NCI-H2196 treated with DMSO at 0.1 percent for 48 hours (cell line): ENCODE measurements around the gene FRMD4B.
"Not testable (repeated sequence)": the region's sequence is repeated elsewhere in the genome, so short reads cannot be mapped to it uniquely, and the experiment has no call there.

Source experiments
- DNase-seq: peaks from one replicate; lab custom pipeline; 2025; ENCODE audit not compliant: unreplicated experiment; lab: John Stamatoyannopoulos, UW

FRMD4B gene

DNA sequence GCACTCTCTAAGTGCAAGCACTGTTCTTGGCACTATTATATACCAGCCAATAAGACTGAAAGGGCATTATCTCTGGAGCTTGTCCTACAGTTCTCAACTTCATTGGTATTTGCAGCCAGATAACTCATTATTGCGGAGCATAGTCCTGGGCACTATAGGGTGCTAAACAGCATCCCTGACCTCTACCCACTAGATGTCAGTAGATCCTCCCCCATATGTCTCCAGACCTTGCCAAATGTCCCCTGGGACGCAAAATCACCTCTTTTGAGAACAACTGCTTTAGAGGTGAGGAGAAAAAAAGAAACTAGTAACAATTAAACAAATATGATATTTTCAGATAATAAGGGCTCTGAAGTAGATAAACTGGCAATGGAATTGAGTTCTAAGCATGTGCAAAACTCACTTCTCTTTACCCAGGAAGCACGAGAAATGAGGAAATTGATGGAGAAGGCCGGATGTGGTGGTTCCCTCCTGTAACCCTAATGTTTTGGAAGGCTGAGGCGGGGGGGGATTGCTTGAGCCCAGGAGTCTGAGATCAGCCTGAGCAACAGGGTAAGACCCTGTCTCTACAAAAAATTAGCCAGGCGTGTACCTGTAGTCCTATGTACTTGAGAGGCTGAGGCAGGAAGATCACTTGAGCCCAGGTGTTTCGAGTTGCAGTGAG is 61.4 kb downstream of the FRMD4B start:
- no peak for DNase-seq

DNA sequence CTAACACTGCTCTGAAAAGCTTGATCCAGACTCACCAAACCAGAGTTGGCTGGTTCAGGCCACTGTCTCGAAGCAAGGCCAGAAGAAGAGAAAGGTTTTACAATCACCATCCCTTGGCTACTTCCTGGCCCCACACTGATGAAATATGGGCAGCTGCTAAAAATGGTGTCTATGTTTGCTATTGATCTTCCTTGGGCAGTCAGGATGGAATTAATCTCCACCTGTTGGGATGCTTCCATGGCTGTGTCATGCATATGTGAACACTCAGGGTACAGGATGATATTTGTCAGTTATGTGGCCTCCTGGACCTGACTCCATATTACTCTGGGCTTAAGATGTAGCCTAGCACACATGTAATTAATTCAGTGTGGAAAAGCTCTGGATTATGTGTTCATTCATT is 61.9 kb downstream of the FRMD4B start:
- no peak for DNase-seq

DNA sequence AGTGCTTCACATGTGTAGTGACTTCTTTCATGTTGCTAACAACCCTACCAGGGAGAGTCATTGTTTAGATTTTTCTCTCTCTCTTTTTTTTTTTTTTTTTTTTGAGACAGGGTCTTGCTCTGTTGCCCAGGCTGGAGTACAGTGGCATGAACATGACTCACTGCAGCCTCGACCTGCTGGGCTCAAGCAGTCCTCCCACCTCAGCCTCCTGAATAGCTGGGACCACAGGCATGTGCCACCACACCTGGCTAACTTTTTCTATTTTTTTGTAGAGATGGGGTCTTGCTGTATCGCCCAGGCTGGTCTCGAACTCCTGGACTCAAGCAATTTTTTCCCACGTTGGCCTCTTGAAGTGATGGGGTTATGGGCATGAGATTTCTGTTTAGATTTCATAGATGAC is 63.4 kb downstream of the FRMD4B start:
- DNase-seq: not testable (repeated sequence)

DNA sequence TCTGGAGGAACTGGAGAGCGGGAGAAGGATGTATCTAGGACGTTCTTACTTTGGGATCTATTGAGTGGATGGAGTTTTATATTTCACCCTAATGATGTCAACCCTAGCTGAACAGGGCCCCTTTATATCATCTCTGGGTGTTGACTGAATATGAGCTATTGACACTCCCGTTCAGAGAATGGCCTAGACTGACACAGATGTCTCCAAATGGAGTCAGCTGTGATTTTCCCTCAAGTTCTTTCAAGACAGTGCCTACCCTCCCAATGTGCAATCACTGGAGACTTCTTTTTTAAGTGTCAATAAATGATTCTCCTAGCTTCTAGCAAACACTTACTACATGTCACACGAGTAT is 63.8 kb downstream of the FRMD4B start:
- DNase-seq: no peak

DNA sequence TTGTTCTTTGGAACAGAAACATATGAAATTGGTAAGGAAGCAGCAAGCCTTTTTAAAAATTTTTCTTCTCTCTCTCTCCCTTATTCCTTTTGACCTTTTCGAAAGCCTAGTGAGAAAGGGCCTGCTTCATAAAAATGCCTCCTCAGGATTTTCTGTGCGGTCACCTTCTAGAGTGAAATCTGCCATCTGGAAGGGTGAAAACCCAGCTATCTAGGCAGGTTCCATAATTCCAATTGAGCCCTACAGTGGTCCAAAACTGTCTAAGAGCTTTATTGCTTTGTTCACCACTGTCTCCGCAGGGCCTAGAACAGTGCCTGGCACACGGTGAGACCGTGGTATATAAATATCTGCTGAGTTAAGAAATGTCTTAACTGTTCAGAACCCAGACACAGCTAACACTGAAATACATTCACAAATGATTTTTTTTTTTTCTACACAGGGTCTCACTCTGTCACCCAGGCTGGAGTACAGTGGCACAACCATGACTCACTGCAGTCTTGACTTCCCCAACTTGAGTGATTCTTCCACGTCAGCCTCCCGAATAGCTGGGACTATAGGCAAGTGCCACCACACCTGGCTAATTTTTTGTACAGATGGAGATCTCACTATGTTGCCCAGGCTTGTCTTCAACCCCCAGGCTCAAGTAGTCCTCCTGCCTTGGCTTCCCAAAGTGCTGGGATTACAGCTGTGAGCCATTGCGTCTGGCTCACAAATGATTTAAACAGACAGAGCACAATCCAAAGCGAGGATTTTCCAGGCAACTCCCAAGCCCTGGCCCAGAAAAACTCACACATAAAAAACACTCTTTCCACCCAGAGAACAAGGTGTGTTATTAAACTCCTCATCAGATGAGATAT is 64.4 kb downstream of the FRMD4B start:
- no peak for DNase-seq

DNA sequence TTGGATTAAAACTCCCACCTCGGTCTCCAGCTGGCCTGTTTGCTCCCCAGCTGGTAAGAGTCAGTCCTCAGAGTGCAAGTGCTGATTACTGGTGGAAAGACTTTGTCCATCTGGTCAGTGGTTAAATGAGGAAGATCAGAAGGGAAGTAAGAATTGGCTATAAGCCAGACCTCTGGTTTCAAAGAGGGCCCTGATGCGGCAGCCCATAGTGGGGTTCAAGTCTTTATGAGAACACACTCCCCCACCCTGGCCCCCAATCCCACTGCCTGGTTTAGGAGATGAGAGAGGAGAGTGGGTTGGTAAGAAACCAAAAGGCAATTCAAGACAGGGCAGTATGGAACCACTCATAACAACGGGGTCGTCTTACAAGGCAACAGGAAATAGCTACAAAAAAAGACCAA is 65.0 kb downstream of the FRMD4B start:
- no peak for DNase-seq

DNA sequence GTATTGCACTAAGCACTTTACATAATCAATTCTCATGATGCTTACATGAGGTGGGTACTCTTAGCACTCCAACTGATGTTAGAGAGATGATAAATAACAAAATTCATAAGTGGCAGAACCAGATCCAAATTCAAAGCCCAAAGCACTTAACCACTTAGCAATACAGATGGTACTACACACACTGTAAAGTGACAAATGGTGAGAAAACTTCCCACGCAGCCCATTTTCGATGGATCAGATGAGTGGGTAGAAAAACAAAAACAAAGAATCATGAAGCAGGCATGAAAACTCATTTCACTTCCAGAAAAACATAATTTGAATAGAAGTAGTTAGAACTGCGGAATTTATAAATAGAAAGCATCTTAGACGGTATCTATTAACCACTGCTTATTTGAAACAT is 66.2 kb downstream of the FRMD4B start:
- DNase-seq: no peak

DNA sequence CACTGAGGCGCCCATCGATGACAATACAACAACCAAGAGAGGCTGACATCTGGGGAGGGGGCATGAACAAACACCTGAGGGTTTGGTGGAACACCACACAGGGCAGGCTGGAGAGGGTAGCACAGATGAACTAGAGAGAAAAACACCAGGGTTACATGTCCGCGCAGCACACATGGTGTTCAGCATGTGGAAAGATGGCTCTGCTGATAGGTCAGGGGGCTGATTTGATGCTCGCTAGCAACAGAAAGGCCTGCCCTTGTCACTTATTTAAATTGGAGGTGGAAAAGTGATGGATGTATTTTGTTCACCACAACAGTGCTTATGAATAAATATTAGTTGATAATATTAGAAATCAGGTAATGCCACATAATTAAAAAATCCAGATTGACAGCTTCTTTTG is 67.5 kb downstream of the FRMD4B start:
- no peak for DNase-seq

DNA sequence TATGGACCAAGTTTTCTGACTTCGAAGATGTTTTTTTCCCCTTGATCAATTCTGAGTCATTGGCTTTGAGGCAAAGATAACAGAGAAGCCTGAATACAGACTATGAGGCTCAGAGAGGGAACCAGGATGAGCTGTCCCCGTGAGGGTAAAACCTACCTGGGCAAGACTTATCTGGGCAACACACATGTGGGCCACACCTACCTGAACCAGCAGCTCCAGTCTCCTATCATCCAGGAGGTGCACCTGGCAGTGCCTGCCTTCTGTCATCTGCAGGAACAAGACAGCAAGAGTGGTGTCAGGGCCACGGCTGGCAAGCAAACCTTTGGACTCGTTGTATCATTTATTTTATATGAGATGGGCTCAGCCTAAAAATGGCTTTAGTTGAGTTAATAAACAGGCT is 72.6 kb downstream of the FRMD4B start:
- DNase-seq: no peak

DNA sequence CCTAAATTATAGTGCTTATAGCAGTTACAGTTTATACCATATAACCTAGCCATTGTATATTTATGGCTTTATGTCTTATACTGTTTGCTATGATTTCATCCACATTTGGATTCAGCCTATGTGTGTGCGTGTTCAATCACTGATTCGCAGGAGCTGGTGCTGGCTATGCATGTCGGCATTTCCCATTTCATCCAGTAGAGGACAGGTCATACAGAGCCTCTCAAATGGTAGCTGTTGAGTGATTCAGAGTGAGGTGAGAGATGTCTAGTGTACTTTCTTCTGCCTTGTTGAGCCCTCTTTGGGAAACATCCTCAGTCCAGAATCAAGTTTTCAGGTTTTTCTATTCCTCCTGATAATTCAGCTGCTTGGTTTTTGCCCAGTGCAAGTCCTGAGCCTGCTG is 76.1 kb downstream of the FRMD4B start:
- DNase-seq: no peak

DNA sequence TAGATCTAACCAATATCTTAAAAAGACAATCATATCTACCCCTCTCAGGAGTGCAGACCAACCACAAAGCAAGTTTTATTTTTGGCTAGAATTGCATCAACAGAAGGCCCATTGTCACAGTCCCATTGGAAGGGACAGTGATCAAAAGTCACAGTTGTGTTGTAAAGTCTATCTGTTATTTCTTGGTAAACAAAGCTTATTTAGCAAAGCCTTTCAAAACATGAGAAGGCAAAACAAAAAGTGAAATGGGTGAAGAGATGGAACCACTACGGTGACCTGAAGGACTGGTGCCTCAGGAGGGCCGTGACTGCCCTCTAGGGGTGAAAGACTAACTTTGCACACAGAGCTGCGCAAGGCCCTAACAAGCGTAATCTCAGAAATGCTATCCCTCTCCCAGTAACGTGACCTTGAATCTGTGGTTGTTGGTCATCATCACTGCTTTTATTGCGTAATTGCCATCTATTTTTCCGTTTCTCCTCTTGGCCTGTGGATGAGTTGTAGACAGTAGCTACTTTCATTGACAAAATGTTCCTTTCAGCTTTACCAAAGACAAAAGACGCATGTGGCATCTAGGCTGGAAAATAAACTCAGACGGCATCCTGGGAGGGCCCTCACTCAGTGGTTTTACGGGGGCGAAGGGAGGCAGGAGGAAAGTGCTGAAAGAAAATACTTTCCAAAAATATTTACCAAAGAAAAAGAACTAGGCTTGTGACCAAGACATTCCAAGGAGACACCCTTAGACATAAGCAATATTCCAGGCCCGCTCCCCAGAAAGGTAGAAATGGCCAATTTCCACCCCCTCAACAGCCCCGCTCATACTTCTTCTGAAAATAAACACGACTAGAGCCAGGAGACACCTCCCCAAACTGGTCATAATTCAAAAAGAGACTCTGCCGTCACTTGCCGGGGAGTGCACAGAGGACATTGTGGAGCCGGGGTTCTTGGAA is 79.4 kb downstream of the FRMD4B start:
- peak; percentile 2 for DNase-seq

DNA sequence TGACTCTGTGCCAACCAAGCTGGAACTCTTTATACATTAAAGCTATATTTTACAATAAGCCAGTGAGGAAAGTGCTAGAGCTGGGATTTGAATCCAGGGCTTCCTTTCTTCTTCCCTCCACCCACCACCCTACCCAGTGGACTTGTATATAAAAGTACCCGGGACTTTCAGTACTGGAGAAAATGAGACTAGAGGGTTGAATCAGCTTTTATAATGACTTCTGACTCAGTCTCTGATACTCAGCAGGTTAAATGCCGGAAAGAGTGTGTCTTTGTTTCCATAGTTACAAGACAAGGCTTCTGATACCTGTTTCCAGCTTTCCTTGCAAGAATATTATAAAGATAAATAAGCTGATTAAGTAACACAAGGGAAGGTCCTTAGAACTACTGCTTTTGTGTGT is 80.9 kb downstream of the FRMD4B start:
- DNase-seq: no peak

DNA sequence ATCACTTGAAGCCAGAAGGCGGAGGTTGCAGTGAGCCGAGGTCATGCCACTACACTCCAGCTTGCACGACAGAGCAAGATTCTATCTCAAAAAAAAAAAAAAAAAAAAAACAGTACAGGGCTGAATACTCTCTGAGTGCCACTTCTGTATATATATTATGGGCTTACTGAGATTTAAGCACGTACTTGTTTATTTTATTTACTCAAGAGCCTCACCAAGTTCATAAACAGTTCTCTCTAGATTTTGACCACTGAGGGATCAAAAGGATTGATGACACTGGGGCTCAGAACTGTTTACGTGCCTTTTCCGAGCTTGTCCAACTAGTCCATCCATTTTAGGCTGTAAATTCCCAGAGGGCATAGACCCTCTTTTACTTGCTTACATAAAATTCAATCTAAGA is 81.5 kb downstream of the FRMD4B start:
- no peak for DNase-seq

DNA sequence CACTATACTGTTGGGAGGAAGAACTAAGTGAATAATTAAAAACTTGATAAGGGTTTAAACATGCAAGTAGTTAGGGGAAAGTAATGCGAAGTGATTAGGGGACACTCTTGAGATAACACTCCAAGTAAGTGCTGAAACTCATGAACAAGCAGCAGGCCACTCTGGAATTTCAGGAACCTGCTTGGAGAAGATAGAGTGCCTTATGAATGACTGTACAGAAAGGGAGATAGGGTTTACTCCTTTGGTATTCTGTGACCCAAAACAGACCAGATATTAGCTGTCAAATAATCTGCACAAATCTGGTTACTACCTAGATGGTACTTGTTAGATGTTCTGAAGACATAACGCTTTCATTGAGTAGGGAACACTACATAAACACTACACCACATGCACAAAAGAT is 85.6 kb downstream of the FRMD4B start:
- DNase-seq: no peak

DNA sequence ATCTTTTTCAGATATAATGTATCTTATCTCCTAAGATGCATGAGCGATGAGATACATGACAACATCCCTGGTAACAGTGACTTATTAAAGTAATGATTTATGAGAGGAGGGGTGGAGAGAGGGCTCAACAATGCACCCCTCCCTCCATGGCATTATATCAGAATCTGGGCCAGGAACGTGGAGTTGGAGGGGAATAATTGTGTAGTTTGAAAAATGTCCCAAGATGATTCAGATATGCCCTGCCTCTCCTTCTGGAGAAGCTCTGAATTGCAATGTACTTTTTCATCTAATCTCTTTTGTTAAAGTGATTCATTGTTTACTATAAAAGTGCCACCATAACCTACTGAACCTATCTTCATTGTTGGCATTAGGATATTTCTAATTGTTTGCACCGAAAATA is 86.5 kb downstream of the FRMD4B start:
- DNase-seq: no peak

DNA sequence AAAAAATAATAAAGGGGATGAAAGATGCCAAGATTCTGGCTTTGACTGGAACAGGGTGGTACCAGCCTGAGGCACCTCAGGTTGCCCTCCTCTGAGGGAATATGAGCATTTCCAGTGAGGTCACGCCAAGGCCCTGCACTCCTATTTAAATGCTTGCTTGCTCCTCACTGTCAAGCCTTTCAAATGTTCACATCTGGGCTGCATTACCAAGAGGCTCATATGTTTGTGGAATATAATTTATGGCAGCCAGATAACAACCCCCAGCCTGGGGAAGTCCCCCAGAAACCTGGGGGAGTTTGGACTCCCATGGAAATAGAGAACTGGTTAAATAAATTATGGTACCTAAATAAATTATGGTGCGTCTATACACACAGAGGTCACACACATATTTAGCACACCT is 88.4 kb downstream of the FRMD4B start:
- no peak for DNase-seq

DNA sequence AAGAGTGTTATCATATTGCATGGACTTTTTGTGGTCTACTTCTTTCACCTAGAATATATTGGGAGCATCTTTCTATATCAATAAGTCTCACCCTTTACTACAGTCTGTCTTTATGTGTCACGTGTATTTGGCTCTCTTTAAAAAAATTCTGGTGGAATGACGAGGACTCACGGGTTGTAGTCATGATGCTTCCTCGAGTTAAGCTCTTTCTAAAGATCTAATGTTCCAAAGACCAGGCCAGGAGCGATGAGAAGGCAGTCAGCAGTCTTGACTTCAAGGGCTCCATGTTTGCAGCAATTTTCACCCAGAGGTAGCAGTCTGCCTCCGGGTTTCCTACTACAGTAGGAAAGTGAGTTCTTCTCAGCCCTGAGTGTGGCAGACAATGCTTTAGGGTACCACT is 88.9 kb downstream of the FRMD4B start:
- no peak for DNase-seq

DNA sequence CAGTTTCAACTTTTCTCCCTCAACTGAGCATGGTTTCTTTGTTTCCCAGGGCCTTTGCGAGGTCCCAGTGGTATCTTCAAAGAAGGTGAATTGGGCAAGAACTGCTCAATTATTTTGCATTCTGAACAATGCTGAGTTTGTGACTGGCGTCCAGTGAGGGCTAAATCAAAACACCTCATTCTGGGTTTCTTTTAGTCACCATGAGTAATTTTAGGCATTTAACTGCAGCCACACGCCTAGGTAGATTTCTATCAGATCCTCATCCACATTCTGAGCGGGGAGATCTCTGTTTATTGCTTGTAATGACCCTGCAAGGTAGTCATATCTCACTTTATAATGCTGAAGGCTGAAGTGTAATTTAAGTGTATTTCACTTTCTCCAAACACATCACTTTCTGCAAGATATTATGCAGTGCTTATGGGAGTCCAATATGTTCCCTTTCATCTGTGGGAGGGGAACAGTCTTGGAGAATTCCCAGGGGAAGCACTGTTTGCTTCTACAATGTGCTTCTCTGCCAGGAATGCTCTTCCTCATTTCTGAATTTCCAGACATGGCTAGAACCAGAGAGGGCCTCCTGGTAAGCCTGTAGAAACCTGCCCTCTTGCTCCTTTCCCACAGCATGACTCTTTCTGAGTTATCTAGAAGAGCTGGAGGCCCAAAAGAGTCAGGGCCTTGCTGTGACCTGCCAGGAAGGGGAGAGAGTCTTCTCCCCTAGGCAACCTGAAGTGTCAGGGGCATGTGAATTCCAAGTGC is 91.7 kb downstream of the FRMD4B start:
- no peak for DNase-seq

DNA sequence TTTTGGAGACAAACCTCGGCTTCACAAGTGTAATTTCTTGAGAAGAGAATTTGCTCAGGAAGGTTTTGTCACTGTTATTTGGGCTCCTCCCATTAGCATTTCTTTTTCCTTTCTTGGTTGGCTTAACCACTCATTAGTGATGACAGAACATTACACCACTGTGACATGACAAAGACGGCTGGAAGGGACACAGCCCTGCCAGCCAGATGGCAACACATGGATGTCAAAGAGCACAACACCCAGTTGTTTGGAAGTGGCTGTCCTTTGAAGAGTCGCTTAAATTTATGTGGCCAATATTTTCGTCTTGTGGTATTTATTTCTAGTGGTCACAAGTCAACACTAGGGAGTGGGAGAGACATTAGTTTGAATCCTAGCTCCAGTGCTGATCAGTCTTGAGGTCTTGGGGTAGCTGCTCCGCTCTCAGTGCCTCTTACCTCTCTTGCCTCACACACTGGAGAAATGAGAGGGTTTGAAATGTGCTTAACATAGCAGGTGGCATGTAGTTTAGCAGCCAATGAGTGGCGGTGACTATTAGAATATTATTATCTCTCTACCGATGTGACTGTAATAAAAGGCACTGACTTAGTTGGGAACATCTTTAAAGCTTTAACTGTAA is 92.8 kb downstream of the FRMD4B start:
- DNase-seq: no peak

DNA sequence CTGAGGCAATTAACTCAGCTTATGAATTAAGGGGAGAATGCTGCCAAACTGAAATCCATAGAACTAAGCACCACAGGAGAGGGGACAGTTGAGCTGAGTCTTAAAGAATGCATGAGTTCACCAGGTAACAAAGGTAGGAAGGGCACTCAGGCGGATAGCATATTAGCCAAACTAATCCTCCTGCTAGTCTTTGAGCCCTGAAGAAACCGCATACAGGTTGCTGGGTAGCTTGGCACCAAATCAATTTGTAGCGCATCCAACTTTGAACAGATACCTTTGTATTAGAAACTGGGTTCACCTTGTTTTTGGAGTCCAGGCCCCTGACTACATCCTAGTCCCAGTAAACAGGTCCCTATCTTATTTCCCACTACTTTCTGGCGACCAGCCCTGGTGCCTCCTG is 93.7 kb downstream of the FRMD4B start:
- no peak for DNase-seq

DNA sequence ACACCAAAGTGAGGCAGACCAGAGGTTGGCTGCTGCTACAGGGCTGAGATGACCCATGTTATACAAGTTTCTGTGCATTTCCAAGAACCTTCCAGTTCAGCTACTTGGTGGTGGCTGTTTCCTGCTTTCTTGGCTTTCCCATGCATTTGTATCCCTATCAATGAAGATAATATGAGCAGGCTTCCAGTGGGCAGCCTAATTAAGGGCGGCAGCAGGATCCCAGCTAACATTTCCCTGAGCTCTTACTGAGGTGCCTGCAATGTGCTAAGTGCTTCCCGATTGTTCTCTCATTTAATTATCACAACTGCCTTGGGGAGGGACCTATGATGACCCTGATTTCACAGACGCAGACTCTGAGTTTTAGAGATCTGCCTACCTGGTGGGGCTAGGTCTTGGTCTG is 95.5 kb downstream of the FRMD4B start:
- DNase-seq: no peak
